Measurements from ENCODE around the gene AOPEP.

The AOPEP gene

DNA sequence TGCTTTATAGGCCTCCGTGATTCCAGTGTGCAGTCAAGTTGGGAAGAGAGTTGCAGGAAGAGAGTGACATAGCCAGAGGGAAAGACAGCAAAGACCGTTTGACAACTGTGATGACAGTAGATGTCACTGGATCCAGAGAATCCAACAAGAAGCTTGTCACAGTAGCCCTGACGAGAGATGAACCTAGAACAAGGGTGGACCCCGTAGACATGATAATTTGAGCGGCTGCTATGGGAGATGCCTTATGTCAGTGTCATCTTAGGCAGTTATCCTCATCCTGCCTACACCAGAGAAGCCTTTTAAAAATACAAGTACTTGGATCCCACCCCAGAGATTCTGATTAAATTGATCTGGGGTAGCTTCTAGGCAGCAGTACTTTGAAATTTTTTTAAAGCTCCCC, 125.4 kb downstream of the AOPEP start:
- DNase-seq: no peak

DNA sequence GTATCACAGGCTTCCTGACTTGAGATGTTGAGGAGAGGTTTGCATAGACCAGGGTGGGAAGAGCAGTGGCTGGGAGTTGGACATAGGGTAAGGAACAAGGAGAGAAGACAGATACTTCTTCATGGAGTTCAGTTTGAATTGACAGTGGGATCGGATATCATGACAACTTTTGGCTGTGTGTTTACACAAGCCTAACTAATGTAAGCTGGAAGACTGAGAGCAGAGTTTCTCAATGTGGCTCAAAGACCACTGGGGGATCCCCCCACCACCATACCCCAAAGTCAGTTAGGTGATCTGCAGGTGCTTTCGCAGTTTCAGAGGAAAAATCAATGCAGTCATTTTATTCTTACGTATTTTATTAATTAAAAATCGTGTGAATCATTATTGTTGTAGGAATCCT, 125.9 kb downstream of the AOPEP start:
- no peak for DNase-seq

DNA sequence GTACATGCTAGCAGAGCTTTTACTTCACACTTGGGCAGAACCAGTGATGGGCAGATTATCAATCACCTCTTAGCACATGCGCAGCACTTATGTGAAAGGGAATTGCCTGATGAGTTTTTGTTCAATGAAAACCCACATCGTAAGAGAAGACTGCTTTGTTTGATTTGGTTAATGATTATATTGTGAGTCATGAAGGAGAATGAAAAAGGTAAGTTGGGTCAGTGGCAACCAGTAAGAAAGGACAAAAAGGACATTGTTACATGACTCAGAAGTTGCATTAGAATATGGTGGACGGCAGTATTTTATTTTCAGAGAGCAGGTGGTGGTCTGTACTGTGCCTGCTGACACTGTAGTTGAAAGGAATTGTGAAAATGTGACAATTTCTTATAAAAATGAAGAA, 127.4 kb downstream of the AOPEP start:
- no peak for DNase-seq

DNA sequence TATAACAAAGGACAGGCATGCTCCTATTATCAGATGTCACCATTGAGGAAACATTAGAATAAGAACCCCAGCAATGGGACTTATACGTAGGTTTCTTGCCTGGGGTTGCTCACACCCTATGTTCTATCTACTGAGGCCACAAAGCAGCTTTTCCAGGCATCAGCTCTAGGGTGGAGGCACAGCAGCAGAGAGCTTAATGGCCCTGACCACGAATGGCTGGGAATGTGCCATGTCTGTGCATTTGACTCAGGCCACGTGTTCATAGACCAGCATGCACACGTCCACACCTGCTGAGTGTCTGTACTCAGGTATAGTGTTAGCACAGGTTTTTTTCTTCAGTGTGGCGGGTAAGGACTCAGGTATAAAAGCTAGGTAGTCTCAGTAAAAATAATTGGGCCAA, 129.4 kb downstream of the AOPEP start:
- no peak for DNase-seq

DNA sequence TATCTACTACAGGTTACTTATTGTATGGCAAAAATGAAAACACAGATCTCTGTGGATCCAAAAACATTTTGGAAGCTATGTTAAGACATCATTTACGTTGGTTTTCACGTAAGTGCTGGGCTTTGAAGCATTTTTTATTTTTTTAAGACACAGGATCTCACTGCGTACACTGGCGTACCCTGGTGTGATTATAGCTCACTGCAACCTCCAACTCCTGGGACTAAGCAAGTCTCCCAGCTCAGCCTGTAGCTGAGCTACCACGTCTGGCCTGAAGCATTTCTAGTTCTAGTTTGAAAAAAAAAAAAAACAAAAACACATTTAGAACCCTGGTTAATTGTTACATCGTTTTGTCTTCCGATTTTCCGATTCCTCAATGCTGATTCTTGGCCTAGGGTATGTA, 131.3 kb downstream of the AOPEP start:
- no peak for DNase-seq

DNA sequence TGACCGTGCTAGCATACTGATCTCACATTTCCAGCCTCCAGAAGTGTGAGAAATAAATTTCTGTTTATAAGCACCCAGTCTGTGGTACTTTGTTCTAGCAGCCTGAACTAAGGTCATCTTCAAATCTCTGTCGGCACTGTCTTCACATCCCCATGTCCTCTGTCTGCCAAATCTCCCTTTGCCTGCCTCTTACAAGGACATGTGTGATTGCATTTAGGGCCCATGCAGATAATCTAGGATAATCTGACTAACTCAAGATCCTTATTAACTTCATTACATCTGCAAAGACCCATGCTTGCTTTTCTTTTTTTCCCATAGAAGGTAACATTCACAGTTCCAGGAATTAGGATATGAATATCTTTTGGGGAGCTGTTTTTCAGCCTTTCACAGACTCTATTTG, 132.7 kb downstream of the AOPEP start:
- no peak for DNase-seq

DNA sequence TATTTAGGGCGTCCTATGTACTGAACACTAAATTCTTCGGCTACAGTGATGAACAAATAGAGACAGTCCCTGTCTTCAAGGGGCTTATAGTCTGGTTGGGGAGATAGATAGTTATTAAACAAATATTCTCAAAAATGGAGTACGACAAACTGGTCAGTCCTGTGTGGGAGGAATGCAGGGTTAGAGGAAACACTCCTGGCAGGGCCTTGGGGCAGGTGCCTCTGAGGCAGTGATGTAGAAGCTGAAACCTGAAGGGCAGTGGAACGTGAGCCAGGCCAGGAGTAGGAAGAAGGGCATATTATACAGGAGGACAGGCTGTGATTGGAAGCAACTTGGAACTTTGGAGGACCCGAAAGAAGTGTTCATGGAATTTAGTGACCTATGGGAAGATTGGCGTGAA, 133.4 kb downstream of the AOPEP start:
- no peak for DNase-seq

DNA sequence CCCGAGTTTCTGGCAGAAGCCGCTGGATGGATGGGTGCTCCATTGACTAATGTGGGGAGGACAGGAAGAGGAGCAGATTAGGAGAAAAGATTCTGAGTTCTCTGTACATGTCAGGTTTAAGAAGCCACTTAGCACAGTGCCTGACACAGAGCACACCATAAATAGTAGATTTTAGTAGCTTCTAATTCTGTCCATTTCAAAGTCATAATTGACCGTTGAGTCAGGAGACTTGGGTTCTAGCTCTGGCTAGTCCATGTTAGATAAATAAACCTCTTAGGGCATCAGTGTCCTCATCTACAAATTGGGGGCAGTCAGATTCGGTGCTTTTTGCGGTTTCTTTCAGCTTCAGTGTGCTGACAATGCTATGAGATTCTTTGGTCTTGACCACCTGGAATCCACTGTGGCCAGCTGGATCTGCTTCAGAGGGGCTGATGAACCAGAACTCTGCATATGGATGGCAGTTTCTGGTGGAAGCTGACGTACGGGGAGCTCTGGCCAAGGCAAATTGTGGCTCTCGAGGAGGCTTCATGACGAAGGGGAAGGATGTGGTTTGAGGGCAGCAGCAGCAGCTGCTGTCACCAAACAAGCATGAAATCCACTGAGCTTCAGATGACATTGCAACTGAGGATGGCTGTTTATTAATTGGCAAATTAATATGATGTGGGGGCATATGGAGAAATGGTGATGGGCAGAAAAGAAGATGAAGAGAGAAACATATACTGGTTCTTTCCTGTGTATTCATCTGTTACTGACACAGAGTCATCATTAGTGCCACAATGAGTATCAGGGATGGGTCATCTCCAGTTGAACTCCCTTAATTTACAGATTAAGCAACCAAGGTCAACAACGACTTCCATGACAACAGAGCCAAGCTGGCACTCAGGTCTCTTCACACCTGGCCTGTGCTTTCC, 134.4 kb downstream of the AOPEP start:
- DNase-seq: peak; percentile 82

DNA sequence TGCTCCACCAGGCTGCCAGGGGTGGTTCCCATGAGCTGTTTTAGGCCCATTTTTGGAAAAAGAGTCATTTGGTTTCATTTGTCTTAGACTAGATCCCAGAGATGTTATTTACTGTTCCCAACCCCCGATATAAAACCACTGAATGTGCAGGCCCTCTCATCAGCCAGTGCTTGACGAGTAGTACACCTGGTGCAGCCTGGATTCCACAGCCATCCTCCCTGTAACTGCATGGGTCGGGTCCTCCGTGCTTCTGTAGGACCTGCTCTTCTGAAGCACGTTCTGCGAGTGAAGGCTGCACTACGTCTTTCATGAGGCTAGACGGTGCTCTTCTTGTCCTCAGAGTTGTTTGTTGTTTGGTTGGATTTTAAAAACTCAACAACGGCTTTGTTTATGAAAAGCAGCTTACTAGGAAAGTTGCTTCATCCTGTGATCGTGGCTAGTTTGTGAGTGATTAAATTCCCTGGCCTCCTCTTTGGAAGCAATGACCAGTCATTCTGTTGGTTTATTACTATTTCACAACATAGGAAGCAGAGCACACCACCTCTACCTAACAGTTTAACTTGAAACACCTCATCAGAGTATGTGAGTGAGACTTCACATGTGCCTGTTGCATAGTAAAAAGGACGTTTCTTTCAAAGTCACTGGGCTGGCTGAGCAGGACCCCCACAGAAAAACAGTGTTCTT, 135.2 kb downstream of the AOPEP start:
- DNase-seq: no peak

DNA sequence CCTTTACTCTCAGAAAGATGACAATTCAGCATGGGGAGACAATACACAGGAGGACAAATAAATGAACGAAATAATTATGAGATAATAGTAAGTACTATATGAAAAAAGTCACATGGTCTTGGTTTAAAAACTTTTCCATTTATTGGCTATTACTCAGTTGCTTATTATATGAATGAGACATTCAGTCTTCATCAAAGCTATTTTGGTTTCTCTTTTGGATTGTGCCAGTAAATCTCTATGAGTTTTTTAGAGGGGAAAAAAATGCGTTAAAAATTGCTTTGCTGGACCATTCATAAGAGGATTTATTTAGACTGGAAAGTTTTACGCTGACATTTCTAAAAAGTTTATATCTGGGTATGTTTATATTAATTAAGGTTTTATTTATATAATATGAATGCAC, 137.7 kb downstream of the AOPEP start:
- no peak for DNase-seq

DNA sequence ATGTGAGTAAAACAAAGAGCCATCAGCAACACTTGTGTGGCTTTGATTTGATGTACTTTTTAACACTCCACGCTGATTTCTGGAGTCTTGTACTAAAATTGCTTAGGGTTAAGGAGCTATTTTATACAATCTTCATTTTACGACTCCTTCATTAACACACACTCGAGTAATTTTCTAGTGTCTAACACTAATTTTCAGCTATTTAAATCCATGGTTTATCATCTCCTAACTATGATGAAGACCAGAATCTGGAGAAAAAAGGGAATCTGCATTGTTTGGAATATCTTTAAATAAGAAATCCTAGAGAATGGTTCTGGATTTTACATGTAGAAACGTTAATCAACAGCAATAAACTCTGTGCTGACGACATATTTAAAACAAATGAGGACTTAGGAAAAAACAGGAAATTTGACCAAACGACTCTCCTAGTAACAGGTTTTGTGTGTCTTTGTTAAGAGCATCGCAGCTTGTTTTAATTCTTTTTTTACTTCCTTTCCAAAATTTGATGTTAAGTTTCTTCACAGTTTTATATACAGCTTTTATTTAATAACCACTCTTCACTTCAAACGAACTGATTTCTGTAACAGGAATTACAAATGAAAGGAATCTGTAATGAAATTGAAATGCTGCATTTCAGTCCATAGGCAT, 138.5 kb downstream of the AOPEP start:
- DNase-seq: no peak

DNA sequence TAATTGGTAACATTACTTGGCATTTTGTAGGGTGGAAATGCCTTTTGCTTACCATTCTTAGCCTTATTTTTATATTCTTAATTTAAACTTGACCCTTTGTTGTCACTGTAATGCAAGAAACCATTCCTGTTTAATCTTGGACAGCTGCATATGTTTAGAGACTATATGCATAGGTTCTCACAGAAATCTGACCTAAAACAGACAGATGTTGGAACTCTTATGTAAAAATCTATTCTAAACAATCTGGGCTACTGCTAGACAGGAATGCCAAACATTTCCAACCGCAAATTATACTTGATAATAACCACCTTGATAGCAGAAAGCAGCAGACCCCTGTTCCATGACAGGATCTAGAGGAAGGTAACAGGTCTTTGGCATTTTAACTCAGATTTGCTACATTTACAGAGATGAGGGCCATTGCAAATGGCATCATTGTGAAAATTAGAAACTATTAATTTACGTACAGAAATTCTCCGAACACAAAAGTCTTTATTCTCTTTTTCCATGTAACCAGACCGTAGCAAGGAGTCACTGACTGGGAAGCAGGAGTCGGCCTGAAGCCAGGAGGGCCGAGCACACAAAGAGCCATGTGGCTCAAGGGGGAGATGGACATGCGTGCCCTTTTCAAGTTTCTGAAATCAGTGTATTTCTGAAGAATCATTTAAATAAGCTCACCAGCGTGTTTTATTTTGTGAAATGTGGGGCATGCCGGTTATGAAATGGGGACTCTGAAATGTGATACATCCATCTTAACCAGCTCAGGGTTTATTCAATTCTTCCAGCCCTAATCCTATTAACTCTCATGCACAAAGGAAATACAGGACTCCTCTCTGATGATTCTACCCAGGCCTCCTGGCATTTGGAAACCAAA, 139.3 kb downstream of the AOPEP start:
- DNase-seq: no peak

DNA sequence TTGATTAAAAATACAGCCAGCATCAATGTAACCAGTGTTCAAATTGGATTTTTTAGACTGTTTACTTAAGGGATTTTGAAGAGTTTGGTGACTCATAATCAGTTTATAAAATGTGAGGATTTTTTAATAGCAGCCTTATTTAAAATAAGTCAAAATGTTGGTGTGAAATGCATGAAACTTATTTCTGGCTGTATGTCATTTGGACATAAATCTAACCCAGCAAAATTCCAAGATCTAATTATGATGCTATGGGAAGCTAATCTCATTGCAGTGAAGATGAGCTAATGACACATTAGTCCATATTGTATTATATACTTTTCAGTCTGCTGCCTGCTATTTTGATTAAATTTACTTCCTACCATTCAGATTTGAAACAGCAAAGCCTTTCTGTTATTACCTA, 140.3 kb downstream of the AOPEP start:
- no peak for DNase-seq

DNA sequence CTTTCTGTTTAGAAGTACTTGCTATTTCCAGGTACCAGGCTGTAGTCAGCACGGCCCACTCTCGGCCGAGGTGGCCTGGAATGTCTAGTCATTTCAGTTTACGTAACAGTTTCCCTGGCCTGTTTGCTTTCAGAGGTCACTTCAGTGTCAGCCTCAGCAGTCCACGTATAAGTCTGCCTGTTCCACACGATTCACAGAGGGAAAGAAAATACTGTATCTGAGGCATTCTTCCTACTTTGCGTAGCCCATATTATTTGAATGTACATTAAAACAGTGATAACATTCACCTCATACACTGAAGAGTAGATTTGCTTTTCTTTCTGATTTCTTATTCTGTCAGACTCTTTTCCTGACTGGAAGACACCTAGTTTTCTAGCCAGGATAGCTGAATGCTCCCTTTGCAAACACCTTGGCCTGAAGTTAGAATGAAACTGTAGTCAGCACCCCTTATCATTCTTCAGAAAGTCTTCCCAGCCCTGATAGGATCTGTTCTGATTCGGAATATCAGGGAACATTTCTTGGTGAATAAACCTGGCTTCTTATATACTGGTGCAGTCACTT, 140.9 kb downstream of the AOPEP start:
- DNase-seq: no peak

DNA sequence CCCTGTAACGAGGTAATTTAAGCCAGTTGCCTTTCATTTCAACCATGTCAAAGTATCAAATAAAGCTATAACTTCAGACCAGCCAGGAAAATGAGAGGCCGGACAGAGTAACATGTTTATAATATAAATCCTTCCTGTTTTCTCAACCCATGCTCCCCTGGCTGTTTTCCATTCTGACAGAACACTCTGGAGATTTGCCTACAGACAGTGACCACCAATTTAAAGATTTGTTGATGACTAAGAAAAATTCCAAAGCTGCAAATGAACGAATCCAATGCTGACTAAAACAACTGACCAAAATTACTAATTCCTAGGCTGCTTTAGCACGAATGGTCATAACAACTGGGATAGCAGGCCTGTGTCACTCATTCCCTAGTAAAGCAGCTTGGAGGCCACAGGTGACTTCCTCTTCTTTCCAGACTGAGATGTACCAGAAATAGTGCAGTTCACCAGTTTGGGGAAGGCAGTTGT, 141.4 kb downstream of the AOPEP start:
- DNase-seq: no peak

DNA sequence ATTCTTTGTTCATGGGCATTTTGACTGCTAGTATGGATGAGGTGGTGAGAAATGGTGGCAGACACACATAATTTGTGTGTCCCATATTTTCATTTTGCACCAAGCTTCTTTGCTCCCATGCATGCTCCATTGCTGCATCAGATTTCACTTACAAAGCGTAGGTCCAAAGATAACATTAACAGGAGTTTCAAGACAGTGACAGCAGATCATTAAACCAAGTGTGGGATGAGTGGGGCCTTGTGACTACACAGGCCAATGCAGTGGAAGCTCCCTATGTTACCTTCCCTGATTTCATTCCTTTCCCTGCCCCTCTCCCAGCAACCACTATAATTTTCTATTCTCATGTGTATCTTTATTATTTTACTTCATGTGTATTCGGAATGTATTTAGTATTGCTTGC, 142.0 kb downstream of the AOPEP start:
- DNase-seq: no peak

DNA sequence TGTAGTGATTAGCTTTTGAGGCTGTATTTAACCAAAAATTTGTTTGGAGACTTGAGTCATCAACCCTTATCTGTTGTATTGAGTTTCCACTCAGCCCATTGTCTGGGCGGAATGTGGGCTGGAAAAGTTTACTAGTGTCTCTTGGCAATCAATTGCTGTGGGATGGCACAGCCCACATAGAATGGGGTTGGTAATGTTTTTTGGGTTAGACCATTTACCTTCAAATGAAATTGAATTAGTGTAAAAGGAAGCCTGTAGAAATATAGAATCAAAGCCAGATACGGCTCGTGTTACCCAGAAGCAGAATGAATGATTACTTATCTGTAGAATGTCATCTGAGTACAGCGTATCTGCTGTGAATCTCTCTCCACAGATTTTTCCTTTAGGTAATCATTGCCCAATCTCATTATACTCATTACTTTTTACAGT, 142.9 kb downstream of the AOPEP start:
- DNase-seq: no peak

DNA sequence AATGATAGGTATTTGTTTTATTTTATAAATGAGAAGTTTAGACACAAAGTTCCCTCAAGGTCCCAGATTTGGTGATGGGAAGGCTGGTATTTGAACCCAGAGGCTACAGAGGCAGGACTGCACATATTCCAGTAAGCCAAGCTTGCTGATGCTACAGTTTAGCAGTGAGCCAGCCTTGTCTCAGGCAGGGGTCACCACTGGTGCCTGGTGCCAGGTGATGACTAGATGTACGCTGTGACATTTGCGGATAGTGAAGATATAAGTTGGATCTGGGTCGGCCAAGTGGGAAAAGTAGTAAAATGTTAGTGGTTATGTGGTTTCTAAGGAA, 143.9 kb downstream of the AOPEP start:
- DNase-seq: no peak

DNA sequence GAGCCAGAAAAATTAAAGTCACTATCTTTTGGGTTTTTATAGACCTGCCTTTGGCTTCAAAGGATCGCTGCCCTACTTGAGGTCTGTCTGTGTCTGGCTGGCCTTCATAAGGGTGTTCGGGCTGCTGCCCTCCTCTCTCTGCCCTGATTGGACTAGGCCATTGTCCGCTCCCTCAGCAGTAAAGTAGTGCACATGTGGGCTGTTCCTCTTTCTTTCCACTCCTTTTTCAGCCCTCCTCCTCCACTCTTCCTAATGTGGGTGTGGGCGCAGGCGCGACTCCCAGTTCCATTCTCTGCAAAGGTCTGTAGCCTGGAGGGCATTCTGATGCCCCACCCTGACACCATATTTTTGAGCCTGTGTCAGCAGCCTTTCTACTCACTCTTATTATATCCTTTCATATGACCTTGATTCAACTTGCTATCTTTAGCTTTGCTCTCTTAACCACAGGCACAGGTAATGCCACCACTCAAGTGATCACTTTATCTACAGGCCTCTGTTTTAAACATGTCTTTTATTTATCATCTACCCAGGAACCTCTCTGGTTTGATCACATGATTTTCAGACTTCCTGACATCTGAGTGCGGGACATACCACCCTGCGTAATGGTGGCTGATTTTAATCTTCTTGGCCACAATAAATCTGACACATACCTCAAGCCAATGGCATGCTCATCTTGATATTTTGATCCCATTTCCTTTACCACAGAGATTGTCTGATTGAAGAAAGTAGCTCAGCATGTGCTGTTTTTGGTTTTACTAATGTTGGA, 144.5 kb downstream of the AOPEP start:
- DNase-seq: peak; percentile 44

DNA sequence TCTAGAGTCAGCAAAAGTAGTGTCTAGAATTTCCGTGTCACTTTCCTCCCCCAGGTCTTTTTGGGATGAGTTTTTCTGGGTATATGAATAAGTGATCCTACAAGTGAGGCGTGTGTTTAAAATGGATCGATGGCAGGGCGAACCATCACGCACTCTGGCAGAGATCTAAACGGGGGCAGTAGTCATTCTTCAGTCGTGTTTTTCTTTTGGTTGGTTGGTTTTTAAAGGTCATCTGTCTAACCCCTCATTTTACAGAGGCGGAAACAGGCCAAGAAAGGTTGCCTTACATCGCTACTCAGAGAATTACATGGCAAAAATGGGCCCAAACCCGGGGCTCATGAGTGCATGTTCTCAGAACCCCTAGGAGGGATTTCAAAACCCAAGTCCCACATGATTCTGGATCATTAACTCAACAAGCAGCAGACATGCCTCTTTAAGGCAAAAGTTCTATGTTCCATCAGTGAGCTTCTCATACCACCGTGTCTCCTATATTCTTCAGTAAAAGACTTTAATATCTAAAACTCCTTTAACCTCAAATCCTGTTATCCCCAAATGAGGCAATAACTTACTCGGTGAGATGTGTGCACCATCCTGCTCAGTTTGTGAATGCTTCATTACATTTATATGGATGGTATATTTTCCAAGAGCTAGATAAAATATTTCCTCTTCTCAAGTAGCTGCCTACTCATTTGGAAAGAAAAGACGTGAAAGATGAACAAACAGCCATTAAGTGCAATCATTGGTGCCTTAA, 145.8 kb downstream of the AOPEP start:
- no peak for DNase-seq

DNA sequence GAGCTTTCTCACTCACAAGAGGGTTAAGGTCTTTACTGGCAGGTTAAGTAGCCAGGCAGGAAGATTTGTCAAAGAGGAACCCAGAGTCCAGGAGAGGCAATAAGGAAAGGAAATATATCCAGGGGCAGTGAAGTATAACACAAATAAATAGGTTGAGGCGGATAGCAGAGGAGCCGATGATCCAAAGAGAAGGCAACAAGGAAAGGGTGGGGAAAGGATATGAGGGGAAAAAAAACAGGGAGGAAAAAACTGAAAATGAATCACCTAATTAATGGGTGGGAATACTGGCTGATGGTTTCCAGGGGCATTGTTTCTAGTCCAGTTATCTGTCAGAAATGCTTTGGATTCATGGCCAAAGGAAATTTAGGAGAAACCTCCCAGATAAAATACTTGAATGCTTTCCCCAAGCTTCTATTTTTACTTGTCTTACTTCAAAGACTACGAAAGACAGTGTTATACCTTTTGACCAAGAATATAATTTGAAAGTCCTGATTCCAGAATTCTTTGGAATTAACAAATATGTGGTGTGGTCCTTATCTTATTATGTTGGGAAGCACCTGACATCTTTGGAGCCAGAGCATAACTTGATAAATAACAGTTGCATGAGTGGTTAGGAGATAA, 146.5 kb downstream of the AOPEP start:
- no peak for DNase-seq
